ENCODE measurements around the gene SUFU. TPM values are rescaled to one million over a fixed set of nuclear protein-coding genes. Genes with fewer than 3 reads are reported as not detected.
"Not testable (repeated sequence)": the region's sequence is repeated elsewhere in the genome, so short reads cannot be mapped to it uniquely, and the experiment has no call there.

The SUFU gene
- 10 to 100 TPM; 26.7 to 32.0 (median 28.0) TPM for polyA plus RNA-seq (ENCODE audit: insufficient read length in 4 of 4)

- DNase-seq (ENCODE audit: low read depth in 4 of 4, low spot score in 2 of 4): peak; percentile 96 to 98 (median 96)
These were observed at the start of gene SUFU for GRCh38 chr10:102503264-102504178. Gene SUFU (plus strand): TSS chr10:102503972. CDS start chr10:102504153, 181 bp downstream.

- DNase-seq (ENCODE audit: low read depth in 4 of 4, low spot score in 2 of 4): not testable (repeated sequence)
These were observed 48.9 kb upstream of the SUFU start for GRCh38 chr10:102454662-102455487.

GRCh38 chr10:102455893-102456471, 47.8 kb upstream of the SUFU start:
- DNase-seq (ENCODE audit: low read depth in 4 of 4, low spot score in 2 of 4): no peak

GRCh38 chr10:102457591-102458150, 46.1 kb upstream of the SUFU start:
- no peak for DNase-seq (ENCODE audit: low read depth in 4 of 4, low spot score in 2 of 4)

- DNase-seq (ENCODE audit: low read depth in 4 of 4, low spot score in 2 of 4): no peak
These were observed 45.1 kb upstream of the SUFU start for GRCh38 chr10:102458656-102459055.

- peak in 1 of 4 donors; percentile 39 for DNase-seq (ENCODE audit: low read depth in 4 of 4, low spot score in 2 of 4)
These were observed 43.0 kb upstream of the SUFU start for GRCh38 chr10:102460836-102461186.

- DNase-seq (ENCODE audit: low read depth in 4 of 4, low spot score in 2 of 4): peak; percentile 68 to 85 (median 74)
These were observed 42.4 kb upstream of the SUFU start for GRCh38 chr10:102461187-102462054.

- no peak for DNase-seq (ENCODE audit: low read depth in 4 of 4, low spot score in 2 of 4)
These were observed 41.2 kb upstream of the SUFU start for GRCh38 chr10:102462512-102463054.

- DNase-seq (ENCODE audit: low read depth in 4 of 4, low spot score in 2 of 4): no peak
These were observed 39.8 kb upstream of the SUFU start for GRCh38 chr10:102463983-102464382.

- DNase-seq (ENCODE audit: low read depth in 4 of 4, low spot score in 2 of 4): no peak
These were observed 38.3 kb upstream of the SUFU start for GRCh38 chr10:102465466-102465865.

- no peak for DNase-seq (ENCODE audit: low read depth in 4 of 4, low spot score in 2 of 4)
These were observed 36.5 kb upstream of the SUFU start for GRCh38 chr10:102467318-102467717.

GRCh38 chr10:102467971-102468438, 35.8 kb upstream of the SUFU start:
- DNase-seq (ENCODE audit: low read depth in 4 of 4, low spot score in 2 of 4): no peak

GRCh38 chr10:102468683-102469082, 35.1 kb upstream of the SUFU start:
- DNase-seq (ENCODE audit: low read depth in 4 of 4, low spot score in 2 of 4): no peak

- no peak for DNase-seq (ENCODE audit: low read depth in 4 of 4, low spot score in 2 of 4)
These were observed 32.9 kb upstream of the SUFU start for GRCh38 chr10:102470579-102471546.

GRCh38 chr10:102473445-102474331, 30.1 kb upstream of the SUFU start:
- DNase-seq (ENCODE audit: low read depth in 4 of 4, low spot score in 2 of 4): no peak

- DNase-seq (ENCODE audit: low read depth in 4 of 4, low spot score in 2 of 4): no peak
These were observed 28.2 kb upstream of the SUFU start for GRCh38 chr10:102475451-102476040.
